Measurements from ENCODE around the gene WASF3.
"Not testable (repeated sequence)": the region's sequence is repeated elsewhere in the genome, so short reads cannot be mapped to it uniquely, and the experiment has no call there.

WASF3 gene

DNA sequence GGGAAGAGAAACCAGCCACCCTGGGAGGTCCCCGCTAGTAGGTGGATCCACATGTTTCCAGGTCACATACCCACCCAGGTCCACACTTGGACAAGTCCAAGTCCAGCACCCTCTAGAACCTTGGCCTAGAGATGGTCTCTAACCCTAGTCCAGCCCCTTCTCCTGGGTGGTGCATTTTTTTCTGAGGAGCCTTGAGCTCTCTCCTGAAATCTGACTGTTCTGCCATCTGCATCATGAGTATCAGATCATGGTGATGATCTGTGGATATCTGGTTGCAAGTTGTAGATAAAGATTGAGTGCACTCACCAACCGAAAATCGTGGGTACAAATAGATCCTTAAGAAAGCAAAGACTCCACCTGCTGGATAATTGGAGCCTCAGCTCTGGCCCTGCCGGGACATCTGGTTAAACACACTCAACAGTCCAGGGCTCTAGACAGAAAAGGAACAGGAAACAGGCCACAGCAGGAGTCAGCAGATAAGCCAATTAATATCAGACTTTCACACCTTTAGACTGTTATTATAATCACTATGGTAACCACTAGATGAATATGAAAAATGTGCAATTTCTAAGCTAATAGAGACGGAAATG lies 162.0 kb downstream of the WASF3 start:
- H2BK5ac ChIP-seq (ENCODE audit: low read depth, low read length, poor library complexity, severe bottlenecking) = no peak overlapping the region
- no peak overlapping the region for H3K4me2 ChIP-seq (ENCODE audit: low read length, poor library complexity, severe bottlenecking)
- no peak for DNase-seq
- H3K27ac ChIP-seq (ENCODE audit: low read length, poor library complexity, severe bottlenecking) = no peak overlapping the region
- no peak overlapping the region for H3K4ac ChIP-seq (ENCODE audit: low read depth in 1 of 2, low read length in 2 of 2)
- no peak overlapping the region for H2BK12ac ChIP-seq (ENCODE audit: low read length in 2 of 2)
- no peak overlapping the region for H3K14ac ChIP-seq (ENCODE audit: low read length in 2 of 2)
- no peak overlapping the region for H2AK5ac ChIP-seq (ENCODE audit: low read length, severe bottlenecking)
- no peak overlapping the region for H4K8ac ChIP-seq (ENCODE audit: low read length)
- peaks cover 6 to 27% of the 10 kb centered on the region in 2 experiments for H3K27me3 ChIP-seq (ENCODE audit: control insufficient read depth in 1 of 2, insufficient read depth in 1 of 2, low read length in 2 of 2)
- no peak overlapping the region for H3K23ac ChIP-seq (ENCODE audit: low read length in 2 of 2)
- no peaks in the 10 kb centered on the region for H3K79me1 ChIP-seq (replicated peaks; ENCODE audit: low read length, poor library complexity, severe bottlenecking)
- 73% methylated on average over 4 of the region's 5 CpGs for WGBS
- no peak overlapping the region for H2AFZ ChIP-seq (ENCODE audit: low read depth, low read length)
- H2BK15ac ChIP-seq (ENCODE audit: low read depth, poor library complexity, severe bottlenecking) = no peak overlapping the region
- no peak overlapping the region for H2BK120ac ChIP-seq (ENCODE audit: low read depth, low read length)
- H3K9ac ChIP-seq (ENCODE audit: low read length) = no peak overlapping the region
- H4K91ac ChIP-seq (ENCODE audit: low read length) = no peak overlapping the region
- H3K9me3 ChIP-seq (ENCODE audit: control insufficient read depth, low read length) = no peaks in the 10 kb centered on the region
- H3K4me3 ChIP-seq (ENCODE audit: insufficient read depth in 1 of 2, low read depth in 1 of 2, low read length in 2 of 2) = no peak overlapping the region
- no peak overlapping the region for H3K18ac ChIP-seq (ENCODE audit: low read depth in 1 of 2, low read length in 2 of 2)
- H3K4me1 ChIP-seq (ENCODE audit: control insufficient read depth, insufficient read depth, low read depth, low read length) = no peaks in the 10 kb centered on the region
- no peaks in the 10 kb centered on the region for H3K36me3 ChIP-seq (ENCODE audit: control insufficient read depth in 1 of 2, insufficient read depth in 2 of 2, low read depth in 1 of 2, low read length in 2 of 2)

DNA sequence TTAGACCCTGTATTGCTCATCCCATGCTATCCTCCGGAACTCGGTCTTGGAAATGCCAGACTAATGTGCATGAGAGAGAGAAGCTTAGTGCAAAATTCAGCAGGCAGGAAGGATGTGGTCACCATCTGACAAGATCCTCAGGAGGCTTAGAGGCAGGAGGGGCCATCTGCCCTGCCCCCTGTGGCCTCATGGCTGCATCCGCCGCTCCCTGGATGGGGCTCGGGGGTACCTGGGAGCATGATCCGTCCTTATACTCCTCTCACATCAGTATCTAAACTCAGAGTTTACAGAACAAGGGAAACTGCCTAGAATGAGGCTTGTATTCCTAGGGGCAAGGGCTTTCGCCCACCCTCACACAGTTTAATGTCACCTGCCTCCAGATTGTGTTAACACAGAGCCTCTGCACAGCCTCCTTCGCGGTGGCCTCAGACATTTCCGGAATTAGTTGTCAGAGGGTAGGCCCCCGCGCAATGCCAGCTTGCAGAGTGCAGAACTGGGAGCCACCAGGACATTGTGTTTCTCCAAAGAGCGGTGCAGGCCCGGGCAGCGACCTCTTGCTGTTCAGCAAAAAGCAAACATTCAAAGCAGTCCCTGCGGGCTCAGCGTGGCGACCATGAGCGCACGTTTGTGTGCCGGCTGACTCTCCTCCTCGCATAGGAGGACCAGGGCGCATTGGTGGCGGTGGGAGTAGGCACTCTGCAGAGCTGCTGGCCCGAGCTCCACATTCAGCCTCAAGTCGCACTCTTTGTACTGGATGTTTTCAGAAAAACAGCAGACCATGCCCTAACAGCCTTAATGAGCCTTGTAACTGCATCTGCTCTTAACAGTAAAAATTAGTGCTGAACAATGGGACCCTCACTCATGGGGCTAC lies 164.0 kb downstream of the WASF3 start:
- WGBS = 86% methylated on average over 26 of the region's 26 CpGs
- no peaks in the 10 kb centered on the region for H3K79me1 ChIP-seq (replicated peaks; ENCODE audit: low read length, poor library complexity, severe bottlenecking)
- H3K27ac ChIP-seq (ENCODE audit: low read length, poor library complexity, severe bottlenecking) = no peak overlapping the region
- no peak overlapping the region for H3K14ac ChIP-seq (ENCODE audit: low read length in 2 of 2)
- H2AK5ac ChIP-seq (ENCODE audit: low read length, severe bottlenecking) = no peak overlapping the region
- H4K91ac ChIP-seq (ENCODE audit: low read length) = no peak overlapping the region
- H3K4ac ChIP-seq (ENCODE audit: low read depth in 1 of 2, low read length in 2 of 2) = no peak overlapping the region
- no peak overlapping the region for H2BK120ac ChIP-seq (ENCODE audit: low read depth, low read length)
- no peak overlapping the region for H2BK12ac ChIP-seq (ENCODE audit: low read length in 2 of 2)
- DNase-seq = no peak
- no peak overlapping the region for H2AFZ ChIP-seq (ENCODE audit: low read depth, low read length)
- H3K23ac ChIP-seq (ENCODE audit: low read length in 2 of 2) = no peak overlapping the region
- no peak overlapping the region for H3K9ac ChIP-seq (ENCODE audit: low read length)
- H3K18ac ChIP-seq (ENCODE audit: low read depth in 1 of 2, low read length in 2 of 2) = no peak overlapping the region
- no peaks in the 10 kb centered on the region for H3K4me1 ChIP-seq (ENCODE audit: control insufficient read depth, insufficient read depth, low read depth, low read length)
- H2BK5ac ChIP-seq (ENCODE audit: low read depth, low read length, poor library complexity, severe bottlenecking) = no peak overlapping the region
- no peak overlapping the region for H4K8ac ChIP-seq (ENCODE audit: low read length)
- no peak overlapping the region for H3K4me3 ChIP-seq (ENCODE audit: insufficient read depth in 1 of 2, low read depth in 1 of 2, low read length in 2 of 2)
- no peaks in the 10 kb centered on the region for H3K9me3 ChIP-seq (ENCODE audit: control insufficient read depth, low read length)
- no peak overlapping the region for H2BK15ac ChIP-seq (ENCODE audit: low read depth, poor library complexity, severe bottlenecking)
- no peak overlapping the region for H3K4me2 ChIP-seq (ENCODE audit: low read length, poor library complexity, severe bottlenecking)
- H3K36me3 ChIP-seq (ENCODE audit: control insufficient read depth in 1 of 2, insufficient read depth in 2 of 2, low read depth in 1 of 2, low read length in 2 of 2) = no peaks in the 10 kb centered on the region
- H3K27me3 ChIP-seq (ENCODE audit: control insufficient read depth in 1 of 2, insufficient read depth in 1 of 2, low read length in 2 of 2) = peaks cover 1 to 29% of the 10 kb centered on the region in 2 experiments

- Histone ChIP-seq H2AK5ac (ENCODE audit: low read length, severe bottlenecking) (no peak overlapping the region), H2BK5ac (ENCODE audit: low read depth, low read length, poor library complexity, severe bottlenecking) (no peak overlapping the region), H4K8ac (ENCODE audit: low read length) (no peak overlapping the region), H2BK120ac (ENCODE audit: low read depth, low read length) (no peak overlapping the region), H3K4ac (ENCODE audit: low read depth in 1 of 2, low read length in 2 of 2) (no peak overlapping the region), H3K4me1 (ENCODE audit: control insufficient read depth, insufficient read depth, low read depth, low read length) (no peaks in the 10 kb centered on the region), H3K27me3 (ENCODE audit: control insufficient read depth in 1 of 2, insufficient read depth in 1 of 2, low read length in 2 of 2) (peaks cover 0 to 33% of the 10 kb centered on the region in 2 experiments), H3K18ac (ENCODE audit: low read depth in 1 of 2, low read length in 2 of 2) (no peak overlapping the region), H2BK12ac (ENCODE audit: low read length in 2 of 2) (no peak overlapping the region), H3K4me2 (ENCODE audit: low read length, poor library complexity, severe bottlenecking) (no peak overlapping the region), H3K23ac (ENCODE audit: low read length in 2 of 2) (no peak overlapping the region), H3K4me3 (ENCODE audit: insufficient read depth in 1 of 2, low read depth in 1 of 2, low read length in 2 of 2) (no peak overlapping the region), H3K9ac (ENCODE audit: low read length) (no peak overlapping the region), H3K9me3 (ENCODE audit: control insufficient read depth, low read length) (no peaks in the 10 kb centered on the region), H3K14ac (ENCODE audit: low read length in 2 of 2) (no peak overlapping the region), H4K91ac (ENCODE audit: low read length) (no peak overlapping the region), H3K36me3 (ENCODE audit: control insufficient read depth in 1 of 2, insufficient read depth in 2 of 2, low read depth in 1 of 2, low read length in 2 of 2) (no peaks in the 10 kb centered on the region), H2BK15ac (ENCODE audit: low read depth, poor library complexity, severe bottlenecking) (no peak overlapping the region), H3K79me1 (replicated peaks; ENCODE audit: low read length, poor library complexity, severe bottlenecking) (no peaks in the 10 kb centered on the region), H3K27ac (ENCODE audit: low read length, poor library complexity, severe bottlenecking) (no peak overlapping the region), H2AFZ (ENCODE audit: low read depth, low read length) (no peak overlapping the region)
- no peak for DNase-seq
- WGBS = 100% methylated on average over 1 of the region's 5 CpGs
Observed at GRCh38 chr13:26722321-26722720, 164.8 kb downstream of the WASF3 start.

GRCh38 chr13:26723620-26724019 lies 166.1 kb downstream of the WASF3 start:
- H2BK15ac ChIP-seq (ENCODE audit: low read depth, poor library complexity, severe bottlenecking); H3K27ac ChIP-seq (ENCODE audit: low read length, poor library complexity, severe bottlenecking); H3K14ac ChIP-seq (ENCODE audit: low read length in 2 of 2); H3K4me2 ChIP-seq (ENCODE audit: low read length, poor library complexity, severe bottlenecking); H2BK120ac ChIP-seq (ENCODE audit: low read depth, low read length); H4K91ac ChIP-seq (ENCODE audit: low read length); H3K36me3 ChIP-seq (ENCODE audit: control insufficient read depth in 1 of 2, insufficient read depth in 2 of 2, low read depth in 1 of 2, low read length in 2 of 2); H3K23ac ChIP-seq (ENCODE audit: low read length in 2 of 2); H3K9me3 ChIP-seq (ENCODE audit: control insufficient read depth, low read length); H3K79me1 ChIP-seq (replicated peaks; ENCODE audit: low read length, poor library complexity, severe bottlenecking); H4K8ac ChIP-seq (ENCODE audit: low read length); H3K9ac ChIP-seq (ENCODE audit: low read length); H2AK5ac ChIP-seq (ENCODE audit: low read length, severe bottlenecking); H3K18ac ChIP-seq (ENCODE audit: low read depth in 1 of 2, low read length in 2 of 2); H2BK12ac ChIP-seq (ENCODE audit: low read length in 2 of 2); H3K4me1 ChIP-seq (ENCODE audit: control insufficient read depth, insufficient read depth, low read depth, low read length); DNase-seq; H3K4me3 ChIP-seq (ENCODE audit: insufficient read depth in 1 of 2, low read depth in 1 of 2, low read length in 2 of 2); H2BK5ac ChIP-seq (ENCODE audit: low read depth, low read length, poor library complexity, severe bottlenecking); H3K4ac ChIP-seq (ENCODE audit: low read depth in 1 of 2, low read length in 2 of 2); H2AFZ ChIP-seq (ENCODE audit: low read depth, low read length): not testable (repeated sequence)
- WGBS = no CpG with 5 or more reads among the region's 31 CpGs
- peaks cover 5 to 24% of the 10 kb centered on the region in 2 experiments for H3K27me3 ChIP-seq (ENCODE audit: control insufficient read depth in 1 of 2, insufficient read depth in 1 of 2, low read length in 2 of 2)
